Thyroid gland (tissue), 4 donors: ENCODE data around the gene PDHX. TPM values are rescaled to one million over a fixed set of nuclear protein-coding genes. Genes with fewer than 3 reads are reported as not detected.

Experiments used
- DNase-seq, 2 donors: peaks; one replicate each; pipeline ENCODE4 v3.0.0-alpha.2; 2019
- H3K27ac ChIP-seq, 3 donors: fragments of 200-600 bp; sonication (generic); 1 replicate in 2 of 3; 2 replicates in 1 of 3; pipeline ENCODE4 v1.5.1; 2016 to 2019; ENCODE audit warnings: mild to moderate bottlenecking in 1 of 3, moderate library complexity in 1 of 3
- H3K27me3 ChIP-seq: fragments of 200-600 bp; sonication (generic); one replicate; pipeline ENCODE4 v1.5.1; 2019
- H3K36me3 ChIP-seq, 2 donors: fragments of 200-600 bp; sonication (generic); one replicate each; pipeline ENCODE4 v1.5.1; 2016 to 2019
- H3K4me1 ChIP-seq, 2 donors: fragments of 200-600 bp; sonication (generic); one replicate each; pipeline ENCODE4 v1.5.1; 2017 to 2019
- H3K4me3 ChIP-seq, 3 donors: fragments of 200-600 bp; sonication (generic); replicated peaks in 1 of 3; 1 replicate in 2 of 3; 2 replicates in 1 of 3; pipeline ENCODE4 v1.5.1; 2016; ENCODE audit warnings: mild to moderate bottlenecking in 1 of 3
- H3K9me3 ChIP-seq: fragments of 200-600 bp; sonication (generic); one replicate; pipeline ENCODE4 v1.5.1; 2017
- POLR2A ChIP-seq, 2 donors: fragments of 450-650 bp; IDR thresholded peaks; one replicate each; pipeline ENCODE4 v1.6.1; 2017; ENCODE audit warnings: antibody characterized with exemption in 2 of 2, mild to moderate bottlenecking in 2 of 2, moderate library complexity in 1 of 2
- WGBS, 2 donors: methylation state at CpG; one replicate each; pipeline ENCODE4 v1.1.5; 2017; 5-methylcytosine and 5-hydroxymethylcytosine counted together
- intact Hi-C: fragments of 100-400 bp; cut with DNase I; formaldehyde crosslinking; loops from one replicate; pipeline ENCODE4 v1.15.1; 2023
- microRNA-seq: library from miRNA; unstranded; fragments of <30 nt; microRNA quantifications from one replicate; pipeline ENCODE4, GENCODE V29; 2016
- small RNA-seq: library from RNA; depleted of rRNA; stranded (forward); fragments of <200 nt; gene quantifications from one replicate; pipeline ENCODE3, GENCODE V24; 2016
- total RNA-seq, 4 donors: library from RNA; depleted of rRNA; stranded (reverse); fragments of >200 nt; gene quantifications; one replicate each; pipeline ENCODE4 v1.2.3, GENCODE V29; 2016
- TF ChIP-seq, protein P1 (sequence below), 6 experiments: fragments of 200-600 bp in 3 of 6; fragments of 450-650 bp in 3 of 6; sonication (generic) in 3 of 6; IDR thresholded peaks; one replicate each; pipeline ENCODE4 v1.5.1; 2016 to 2019; ENCODE audit warnings: antibody characterized with exemption in 6 of 6, mild to moderate bottlenecking in 2 of 6, inconsistent platforms in 1 of 6, moderate library complexity in 1 of 6

PDHX gene
- total RNA-seq, 4 donors from 2014 or later = 30.8 to 35.2 (median 31.2) TPM

DNA sequence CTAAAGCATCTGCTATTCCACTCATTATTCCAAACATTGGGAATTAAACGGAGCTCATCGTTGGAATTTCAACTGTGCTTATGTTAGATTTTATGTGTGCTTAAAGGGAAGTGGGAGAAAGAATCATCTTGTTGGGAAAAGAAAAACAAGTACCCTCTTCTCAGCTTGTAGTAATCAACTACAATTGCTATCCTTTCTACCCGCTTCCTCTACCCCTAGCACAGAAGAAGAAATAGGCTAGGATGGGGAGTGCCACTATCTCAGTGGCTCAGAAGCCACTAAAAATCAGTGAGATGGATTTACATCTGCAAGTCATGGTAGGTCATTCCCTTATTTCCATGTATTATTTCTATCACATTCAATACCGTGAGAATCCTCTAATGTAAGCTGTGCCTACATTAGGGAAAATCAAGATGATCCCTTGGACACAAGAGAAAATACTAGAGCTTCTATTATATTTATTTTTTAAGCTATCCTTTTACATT, 124.7 kb downstream of the PDHX start:
- WGBS, 2 donors = 82% methylated on average over 4 of the region's 4 CpGs
- intact Hi-C loops = no loop called here
- no peaks in the 10 kb centered on the region for H3K9me3 ChIP-seq
- no peak overlapping the region for H3K4me3 ChIP-seq
- DNase-seq = no peak
- no peaks in the 10 kb centered on the region for H3K27me3 ChIP-seq
- no peaks in the 10 kb centered on the region for H3K36me3 ChIP-seq
- H3K27ac ChIP-seq = no peak overlapping the region
- TF ChIP-seq POLR2A (IDR thresholded peaks at IDR 0.05) = no peak
- TF ChIP-seq, protein P1, sequence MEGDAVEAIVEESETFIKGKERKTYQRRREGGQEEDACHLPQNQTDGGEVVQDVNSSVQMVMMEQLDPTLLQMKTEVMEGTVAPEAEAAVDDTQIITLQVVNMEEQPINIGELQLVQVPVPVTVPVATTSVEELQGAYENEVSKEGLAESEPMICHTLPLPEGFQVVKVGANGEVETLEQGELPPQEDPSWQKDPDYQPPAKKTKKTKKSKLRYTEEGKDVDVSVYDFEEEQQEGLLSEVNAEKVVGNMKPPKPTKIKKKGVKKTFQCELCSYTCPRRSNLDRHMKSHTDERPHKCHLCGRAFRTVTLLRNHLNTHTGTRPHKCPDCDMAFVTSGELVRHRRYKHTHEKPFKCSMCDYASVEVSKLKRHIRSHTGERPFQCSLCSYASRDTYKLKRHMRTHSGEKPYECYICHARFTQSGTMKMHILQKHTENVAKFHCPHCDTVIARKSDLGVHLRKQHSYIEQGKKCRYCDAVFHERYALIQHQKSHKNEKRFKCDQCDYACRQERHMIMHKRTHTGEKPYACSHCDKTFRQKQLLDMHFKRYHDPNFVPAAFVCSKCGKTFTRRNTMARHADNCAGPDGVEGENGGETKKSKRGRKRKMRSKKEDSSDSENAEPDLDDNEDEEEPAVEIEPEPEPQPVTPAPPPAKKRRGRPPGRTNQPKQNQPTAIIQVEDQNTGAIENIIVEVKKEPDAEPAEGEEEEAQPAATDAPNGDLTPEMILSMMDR (IDR thresholded peaks at IDR 0.05) = no peak
- H3K4me1 ChIP-seq = no peaks in the 10 kb centered on the region

DNA sequence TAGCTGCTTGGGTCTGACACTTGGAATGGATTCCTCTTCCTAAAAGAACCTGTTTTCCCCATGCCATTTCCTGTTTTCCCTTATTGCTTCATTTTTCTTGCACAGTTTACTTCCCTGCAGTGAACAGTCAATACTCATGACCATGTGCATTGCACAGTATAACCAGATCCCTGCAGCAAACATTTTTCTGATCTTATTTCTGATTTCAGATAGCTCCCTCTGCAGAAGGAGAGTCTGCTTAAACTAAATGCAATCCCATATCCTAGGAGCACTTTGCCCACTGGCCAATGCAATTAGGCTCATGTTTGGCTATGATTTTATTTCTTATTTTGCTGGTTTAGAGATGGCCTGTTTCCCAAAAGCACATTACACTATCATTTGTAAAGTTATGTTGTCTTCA, 125.8 kb downstream of the PDHX start:
- Histone ChIP-seq H3K4me3 (no peak overlapping the region), H3K4me1 (no peaks in the 10 kb centered on the region), H3K27me3 (no peaks in the 10 kb centered on the region), H3K36me3 (no peaks in the 10 kb centered on the region), H3K9me3 (no peaks in the 10 kb centered on the region), H3K27ac (no peak overlapping the region)
- DNase-seq = no peak
- intact Hi-C loops = no loop called here
- TF ChIP-seq POLR2A (IDR thresholded peaks at IDR 0.05) = no peak

DNA sequence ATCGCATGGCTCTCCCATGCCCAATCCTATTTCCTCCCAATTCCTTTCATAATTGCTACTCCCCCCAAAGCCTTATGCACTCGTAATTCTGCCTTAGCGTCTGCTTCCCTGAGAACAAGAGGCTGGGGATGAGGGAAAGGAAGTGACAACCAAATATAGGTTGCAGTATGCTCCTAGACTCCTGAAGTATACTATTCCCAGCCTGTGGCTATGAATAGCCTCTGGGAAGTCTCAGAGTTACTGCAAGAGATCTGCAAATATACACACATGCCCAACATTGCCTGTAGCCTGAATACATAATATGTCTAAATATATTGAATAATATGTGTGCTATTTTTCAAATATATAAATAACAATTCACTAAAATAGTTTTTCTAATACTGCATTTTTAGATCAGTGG, 126.5 kb downstream of the PDHX start:
- intact Hi-C loops = no loop called here
- no peak for TF ChIP-seq POLR2A (IDR thresholded peaks at IDR 0.05)
- TF ChIP-seq, protein P1 (IDR thresholded peaks at IDR 0.05) = no peak
- no peak for DNase-seq

DNA sequence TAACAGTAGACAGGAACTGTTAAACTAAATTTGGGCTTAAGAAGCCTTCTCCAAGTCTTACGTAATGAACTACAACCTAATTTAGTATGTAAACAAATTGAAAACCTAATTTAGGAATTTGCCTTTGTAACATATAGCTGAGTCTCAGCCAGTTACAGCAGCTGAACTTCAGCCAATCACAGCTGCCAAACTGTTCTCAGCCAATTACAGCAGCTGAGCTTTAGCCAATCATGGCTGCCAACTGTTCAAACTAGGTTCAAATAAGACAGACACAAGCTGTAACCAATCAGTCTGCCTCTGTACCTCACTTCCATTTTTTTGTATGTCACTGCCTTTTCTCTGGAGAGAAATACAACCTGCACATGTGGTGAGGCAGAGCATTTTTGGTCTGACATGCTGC, 127.5 kb downstream of the PDHX start:
- TF ChIP-seq, protein P1 (IDR thresholded peaks at IDR 0.05) = no peak
- TF ChIP-seq POLR2A (IDR thresholded peaks at IDR 0.05) = no peak
- 90% methylated on average over 1 of the region's 1 CpG for WGBS, 2 donors
- intact Hi-C loops = no loop called here
- Histone ChIP-seq H3K36me3 (no peaks in the 10 kb centered on the region), H3K4me3 (no peak overlapping the region), H3K27me3 (no peaks in the 10 kb centered on the region), H3K27ac (no peak overlapping the region), H3K4me1 (no peaks in the 10 kb centered on the region), H3K9me3 (no peaks in the 10 kb centered on the region)
- no peak for DNase-seq

More for the DNA sequence above, 126.5 kb downstream of the PDHX start:
- H3K4me1 ChIP-seq = no peaks in the 10 kb centered on the region
- WGBS, 2 donors = 84 to 88% methylated on average over 3 of the region's 3 CpGs
- no peaks in the 10 kb centered on the region for H3K9me3 ChIP-seq
- H3K27ac ChIP-seq = no peak overlapping the region
- H3K36me3 ChIP-seq = no peaks in the 10 kb centered on the region
- H3K4me3 ChIP-seq = no peak overlapping the region
- H3K27me3 ChIP-seq = no peaks in the 10 kb centered on the region

DNA sequence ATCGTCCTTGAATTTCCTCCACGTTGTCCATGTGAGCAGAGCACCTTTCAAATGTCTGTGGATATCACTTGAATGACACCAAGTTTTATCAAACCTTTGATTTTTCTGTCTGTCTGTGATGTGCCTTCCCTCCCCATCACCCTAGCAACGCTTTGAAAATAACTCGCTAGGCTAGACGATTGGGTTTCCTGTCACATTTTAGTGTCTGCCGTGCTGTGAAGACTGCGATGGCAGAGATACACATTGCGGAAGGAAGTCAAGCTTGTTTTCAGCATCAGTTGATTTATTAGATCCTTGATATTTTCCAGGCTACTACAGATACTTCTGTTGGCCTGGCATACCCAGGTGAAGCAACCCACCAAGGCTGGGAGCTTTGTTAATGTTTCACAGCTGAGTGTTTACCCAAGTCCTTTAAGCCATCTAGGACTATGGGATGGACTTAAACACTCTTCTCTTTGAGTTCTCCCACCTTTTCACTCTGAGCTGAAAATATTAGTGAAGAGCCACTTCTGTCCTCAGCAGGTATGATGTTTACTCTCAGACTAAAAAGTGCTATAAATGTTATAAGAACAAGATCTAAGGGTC, 128.9 kb downstream of the PDHX start:
- no peaks in the 10 kb centered on the region for H3K4me1 ChIP-seq
- no peaks in the 10 kb centered on the region for H3K9me3 ChIP-seq
- intact Hi-C loops = no loop called here
- H3K27ac ChIP-seq = no peak overlapping the region
- H3K27me3 ChIP-seq = no peaks in the 10 kb centered on the region
- H3K36me3 ChIP-seq = no peaks in the 10 kb centered on the region
- DNase-seq = no peak
- H3K4me3 ChIP-seq = no peak overlapping the region
- WGBS, 2 donors = 75 to 80% methylated on average over 8 of the region's 8 CpGs
- TF ChIP-seq POLR2A (IDR thresholded peaks at IDR 0.05) = no peak
- TF ChIP-seq, protein P1 (IDR thresholded peaks at IDR 0.05) = no peak

Small RNA genes within 50 kb of the gene (microRNA-seq; reads per million reads assigned to microRNA genes)
- 2.9 reads per million for gene MIR1343

Small RNA genes within 50 kb of the gene (small RNA-seq; reads per million reads assigned to genes)
- gene MIR1343 = not detected

Other genes starting within 250 kb of the PDHX start
- gene APIP, start 239 bp upstream of the PDHX start, total RNA-seq = 10 to 100 TPM; 35.6 to 54.3 (median 39.0) TPM
- 100 to 1,000 TPM; 164 to 302 (median 189) TPM for gene CD44, start 222.6 kb downstream of the PDHX start, total RNA-seq